HL-60 (cell line): ENCODE measurements around the gene HEXD.

Source experiments
- CTCF ChIP-seq: IDR thresholded peaks from one replicate; pipeline ENCODE4 v1.5.1; 2011; ENCODE audit warnings: low read length, control low read depth, inconsistent platforms; ENCODE audit not compliant: insufficient read depth
- GABPA ChIP-seq: IDR thresholded peaks from 2 replicates; pipeline ENCODE4 v1.6.1; 2012; ENCODE audit warnings: low read depth

DNA sequence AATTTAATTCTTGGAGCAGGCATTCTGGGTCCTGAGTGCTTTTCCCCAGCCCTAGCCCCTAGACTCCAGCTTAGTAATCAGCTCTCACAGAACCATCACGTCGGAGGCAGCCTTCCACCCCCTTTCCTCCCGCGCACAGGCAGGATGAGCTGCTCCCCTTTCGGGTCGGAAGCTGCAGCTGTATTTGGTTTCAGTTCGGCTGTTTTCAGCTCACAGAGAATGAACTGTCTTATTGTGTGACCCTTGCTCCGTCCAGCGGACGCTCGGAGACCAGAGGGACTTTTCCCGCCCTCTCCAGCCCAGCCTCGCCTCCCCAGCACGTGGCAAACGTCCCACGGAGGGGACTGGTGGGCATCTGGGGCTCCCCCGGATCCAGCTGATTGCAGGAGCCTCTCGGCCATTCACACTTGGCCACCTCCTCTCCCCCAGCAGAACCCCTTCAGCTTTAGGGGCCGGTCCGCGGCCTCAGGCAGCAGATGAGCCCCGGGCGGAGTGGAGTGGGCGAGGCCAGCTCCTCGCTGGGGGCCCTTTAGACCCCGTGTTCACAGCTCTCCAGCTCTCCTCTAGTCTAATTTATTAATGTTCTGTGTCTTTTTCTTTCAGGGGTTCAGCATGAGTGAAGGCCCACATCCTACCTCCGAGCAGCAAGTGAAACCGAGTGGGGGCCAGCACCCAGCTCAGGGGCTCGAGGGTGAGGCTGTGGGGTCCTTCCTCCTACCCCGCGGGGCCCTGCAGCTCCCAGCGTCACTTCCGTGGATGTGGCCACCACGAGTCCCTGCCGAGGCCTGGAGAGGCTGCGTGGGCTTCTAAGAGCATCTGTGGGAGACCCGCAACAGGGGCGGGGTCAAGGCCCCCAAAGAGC lies 47.4 kb upstream of the HEXD start:
- TF ChIP-seq CTCF (no peak), GABPA (no peak)
